T follicular helper cell (primary cell): ENCODE data around the gene FOSB.
"Not testable (repeated sequence)": the region's sequence is repeated elsewhere in the genome, so short reads cannot be mapped to it uniquely, and the experiment has no call there.

Experiments
- DNase-seq: peaks from one replicate; pipeline ENCODE4 v3.0.0-alpha.2; 2020; ENCODE audit warnings: low read depth
- total RNA-seq, 2 experiments: gene quantifications; one replicate each; lab custom pipeline; 2026; lab: John Stamatoyannopoulos, UW

The FOSB gene
- total RNA-seq: 40.7 to 63.9 reads per million in 2 experiments

DNA sequence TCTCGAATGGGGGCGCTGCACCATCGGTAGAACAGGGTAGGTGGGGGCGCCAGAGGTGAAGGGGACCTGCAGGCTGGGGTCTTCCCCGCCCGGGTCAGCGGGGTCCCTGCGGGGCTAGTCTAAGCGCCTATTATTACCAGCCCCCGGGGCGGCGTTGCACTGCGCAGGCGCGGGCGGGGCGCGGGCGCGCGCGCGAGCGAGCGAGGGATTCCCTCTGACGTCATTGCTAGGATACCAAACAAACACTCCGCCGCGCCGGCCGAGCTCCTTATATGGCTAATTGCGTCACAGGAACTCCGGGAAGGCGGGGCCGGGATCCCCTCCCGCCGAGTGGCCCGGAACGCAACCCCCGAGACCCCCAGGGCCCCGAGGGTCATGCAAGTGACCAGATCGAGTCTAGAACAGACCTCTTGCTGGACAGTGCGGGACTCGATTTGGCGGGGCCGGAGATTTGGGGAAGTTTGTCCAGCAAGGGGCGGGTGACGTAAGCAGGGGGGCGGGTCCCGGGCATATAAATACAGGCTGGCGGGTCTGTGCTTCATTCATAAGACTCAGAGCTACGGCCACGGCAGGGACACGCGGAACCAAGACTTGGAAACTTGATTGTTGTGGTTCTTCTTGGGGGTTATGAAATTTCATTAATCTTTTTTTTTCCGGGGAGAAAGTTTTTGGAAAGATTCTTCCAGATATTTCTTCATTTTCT, at the start of gene FOSB:
FOSB (plus strand) TSS at position 541 of the 703 bp plus-strand sequence. CDS start 591 bp downstream, outside the sequence.
- DNase-seq: peak; percentile 92

- DNase-seq: no peak
These were observed 49.0 kb upstream of the FOSB start for GRCh38 chr19:45418802-45419201.

- no peak for DNase-seq
These were observed 48.4 kb upstream of the FOSB start for GRCh38 chr19:45419396-45419795.

DNA sequence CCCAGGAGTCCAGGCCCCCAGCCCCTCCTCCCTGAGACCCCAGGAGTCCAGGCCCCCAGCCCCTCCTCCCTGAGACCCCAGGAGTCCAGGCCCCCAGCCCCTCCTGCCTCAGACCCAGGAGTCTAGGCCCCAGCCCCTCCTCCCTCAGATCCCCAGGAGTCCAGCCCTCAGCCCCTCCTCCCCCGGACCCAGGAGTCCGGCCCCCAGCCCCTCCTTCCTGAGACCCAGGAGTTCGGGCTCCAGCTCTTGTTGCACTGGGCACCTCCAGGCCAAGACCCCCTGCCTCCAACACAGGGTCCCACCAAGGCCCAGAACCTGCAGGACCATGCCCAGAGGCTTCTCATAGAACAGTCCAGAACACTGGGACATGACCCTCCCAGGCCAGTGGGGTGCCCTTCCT, 47.9 kb upstream of the FOSB start:
- DNase-seq: no peak

GRCh38 chr19:45420356-45420755, 47.4 kb upstream of the FOSB start:
- DNase-seq: no peak

DNA sequence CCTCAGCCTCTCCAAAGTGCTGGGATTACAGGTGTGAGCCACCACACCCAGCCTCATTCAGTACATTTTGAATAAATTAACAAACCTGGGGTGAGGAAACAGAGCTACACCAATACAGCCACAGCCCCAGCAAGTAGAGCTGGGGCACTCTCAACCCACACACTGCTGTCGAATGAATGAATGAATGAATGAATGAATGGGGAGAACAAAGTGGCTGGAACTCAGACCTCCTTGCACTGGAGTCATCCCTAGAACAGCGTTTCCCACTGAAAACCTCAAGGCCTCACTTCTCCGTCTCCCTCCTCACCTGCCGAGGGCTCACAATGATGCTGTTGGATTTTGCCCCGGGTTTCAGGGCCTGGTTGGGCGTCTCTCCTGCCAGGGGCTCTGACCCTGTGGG, 46.9 kb upstream of the FOSB start:
- no peak for DNase-seq

- DNase-seq: no peak
These were observed 45.8 kb upstream of the FOSB start for GRCh38 chr19:45421947-45422498.

DNA sequence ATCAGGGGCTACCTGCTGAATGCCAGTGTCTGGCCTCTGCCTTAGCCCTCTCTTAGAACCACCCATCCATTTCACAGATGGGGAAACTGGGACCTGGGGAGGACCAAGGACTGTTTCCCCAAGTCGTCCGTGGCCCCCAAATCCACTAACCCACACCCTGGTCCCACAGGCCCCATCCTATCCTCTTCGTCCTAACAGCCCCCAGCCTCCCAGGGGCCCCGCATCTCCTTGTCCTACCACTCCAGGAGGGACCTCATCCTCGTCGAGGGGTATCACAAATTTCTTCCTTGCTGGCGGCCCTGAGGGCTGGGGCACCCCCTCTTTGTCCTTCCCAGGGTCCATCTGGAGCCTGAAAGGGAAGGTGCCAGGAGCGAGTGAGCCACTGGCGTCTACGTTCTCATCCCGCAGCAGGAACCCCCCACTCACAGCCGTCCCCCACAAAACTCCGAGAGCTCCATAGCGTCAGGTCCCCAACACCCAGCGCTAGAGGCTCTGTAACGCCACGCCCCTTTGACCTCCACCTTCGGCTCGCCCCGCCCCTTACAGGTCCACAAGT, 44.7 kb upstream of the FOSB start:
- peak; percentile 74 for DNase-seq

GRCh38 chr19:45423589-45424190, 44.1 kb upstream of the FOSB start, which contains the start of gene ERCC1:
Gene ERCC1, minus strand, starts transcription at chr19:45423917. Its CDS starts 543 bp downstream, at chr19:45423374.
- DNase-seq: no peak

DNA sequence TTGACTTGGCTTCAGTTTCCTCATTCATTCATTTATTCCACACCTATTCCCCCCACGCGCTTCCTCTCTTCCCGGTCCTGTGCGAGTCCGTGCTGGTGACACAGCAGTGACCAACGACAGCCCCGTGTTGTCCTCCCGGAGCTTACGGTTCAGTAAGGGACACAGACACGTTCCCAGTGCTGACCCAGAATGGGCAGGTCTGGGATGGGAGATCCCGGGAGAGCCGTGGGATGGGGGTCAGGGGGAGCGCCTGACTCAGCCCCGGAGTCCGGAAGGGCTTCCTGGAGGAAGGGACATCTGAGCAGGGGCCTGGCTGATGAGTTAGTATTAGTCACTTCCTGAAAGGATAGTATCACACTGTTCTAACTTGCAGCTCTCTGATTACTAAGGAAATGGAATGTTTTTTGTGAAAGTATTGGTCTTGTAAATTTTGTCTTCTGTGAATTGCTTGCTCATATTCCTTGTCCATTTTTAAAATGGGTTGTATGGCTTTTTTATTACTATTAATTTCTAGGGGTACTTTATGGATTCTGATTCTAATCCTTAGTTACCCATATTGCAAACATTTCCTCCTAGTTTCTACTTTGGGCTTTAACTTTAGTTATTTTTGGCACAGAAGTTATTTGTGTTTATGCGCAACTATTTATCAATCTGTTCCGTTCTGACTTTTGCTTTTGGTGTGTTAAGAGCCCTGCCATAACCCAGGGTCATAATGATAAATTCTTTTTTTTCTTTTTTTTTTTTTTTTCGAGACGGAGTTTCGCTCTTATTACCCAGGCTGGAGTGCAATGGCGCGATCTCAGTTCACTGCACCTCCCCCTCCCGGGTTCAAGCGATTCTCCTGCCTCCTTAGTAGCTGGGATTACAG, 43.4 kb upstream of the FOSB start:
- DNase-seq: no peak

- DNase-seq: no peak
These were observed 39.2 kb upstream of the FOSB start for GRCh38 chr19:45428384-45429231.

- DNase-seq: not testable (repeated sequence)
These were observed 37.9 kb upstream of the FOSB start for GRCh38 chr19:45429896-45430295.

DNA sequence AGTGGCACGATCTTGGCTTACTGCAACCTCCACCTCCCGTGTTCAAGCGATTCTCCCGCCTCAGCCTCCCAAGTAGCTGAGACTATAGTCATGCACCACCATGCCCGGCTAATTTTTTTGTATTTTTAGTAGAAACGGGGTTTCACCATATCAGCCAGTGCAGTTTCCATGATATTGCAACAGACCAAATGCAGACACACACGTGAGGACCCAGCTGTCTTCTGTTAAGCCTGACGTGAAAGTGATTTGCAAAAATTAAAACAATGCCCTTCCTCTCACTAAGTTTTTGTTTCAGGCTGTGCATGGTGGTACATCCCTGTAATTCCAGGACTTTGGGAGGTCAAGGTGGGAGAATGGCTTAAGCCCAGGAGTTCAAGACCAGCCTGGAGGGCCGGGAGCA, 36.8 kb upstream of the FOSB start:
- DNase-seq: not testable (repeated sequence)

- DNase-seq: not testable (repeated sequence)
These were observed 35.3 kb upstream of the FOSB start for GRCh38 chr19:45432543-45432942.

DNA sequence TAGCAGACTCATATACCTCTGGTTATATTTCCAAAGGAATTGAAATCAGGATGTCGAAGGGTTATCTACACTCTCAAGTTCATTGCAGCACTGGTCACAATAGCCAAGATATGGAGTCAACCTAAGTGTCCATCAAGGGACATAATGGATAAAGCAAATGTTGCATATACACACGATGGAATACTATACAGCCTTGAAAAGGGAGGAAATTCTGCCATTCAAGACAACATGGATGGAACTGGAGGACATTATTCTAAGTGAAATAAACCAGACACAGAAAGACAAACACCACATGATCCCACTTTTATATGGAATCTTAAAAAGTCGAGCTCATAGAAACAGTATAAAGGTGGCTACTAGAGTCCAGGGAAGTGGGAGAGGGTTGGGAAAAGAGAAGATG, 30.5 kb upstream of the FOSB start:
- DNase-seq: no peak

GRCh38 chr19:45439190-45439568, 28.6 kb upstream of the FOSB start:
- no peak for DNase-seq

DNA sequence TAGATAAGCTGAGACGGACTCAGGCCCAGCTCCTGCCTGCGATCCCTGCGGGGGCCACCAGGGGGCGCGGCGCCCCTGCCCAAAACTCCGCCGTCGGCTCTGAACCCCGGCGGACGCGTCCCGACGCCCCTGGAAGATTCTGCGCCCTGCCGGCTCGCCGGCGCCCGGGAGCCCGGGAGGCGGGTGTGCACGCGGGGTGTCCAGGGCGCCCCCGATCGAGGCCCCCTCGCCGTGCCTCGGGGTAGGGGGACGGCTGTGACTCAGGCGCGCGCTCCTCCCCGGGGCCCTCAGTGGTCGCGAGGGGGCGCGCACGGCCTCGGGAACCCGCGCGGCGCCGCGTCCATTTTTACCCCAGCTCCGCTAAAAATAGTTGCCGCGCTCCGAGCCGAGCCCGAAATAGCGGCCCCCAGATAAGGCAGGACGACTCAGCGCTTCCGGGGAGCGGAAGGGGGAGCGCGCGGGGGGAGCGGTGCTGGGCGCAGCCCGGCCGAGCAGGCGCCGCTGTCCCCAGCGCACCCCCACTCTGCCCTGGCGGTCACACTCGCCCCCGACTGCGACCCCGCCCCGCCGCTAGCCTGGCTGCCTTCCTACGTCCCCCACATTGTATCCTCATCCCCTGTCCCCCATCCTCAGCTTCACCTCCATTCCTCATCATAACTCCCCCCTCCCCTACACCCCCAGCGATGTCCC, 28.1 kb upstream of the FOSB start:
- peak; percentile 75 for DNase-seq

GRCh38 chr19:45440259-45440638, 27.5 kb upstream of the FOSB start:
- no peak for DNase-seq

GRCh38 chr19:45440873-45441654, 26.7 kb upstream of the FOSB start:
- no peak for DNase-seq

- DNase-seq: no peak
These were observed 25.4 kb upstream of the FOSB start for GRCh38 chr19:45442408-45442777.
